Vagina (tissue), 2 donors: ENCODE results near the gene KRTAP25-1.

ENCODE experiments used
- POLR2A ChIP-seq, 2 donors: fragments of 450-650 bp; IDR thresholded peaks; one replicate each; pipeline ENCODE4 v1.6.1; 2017; ENCODE audit warnings: antibody characterized with exemption in 2 of 2, mild to moderate bottlenecking in 2 of 2, moderate library complexity in 2 of 2
- TF ChIP-seq, protein P1 (sequence below), 3 experiments: fragments of 450-650 bp in 2 of 3; fragments of 200-600 bp in 1 of 3; sonication (generic) in 1 of 3; IDR thresholded peaks; one replicate each; pipeline ENCODE4 v1.5.1; 2017 to 2019; ENCODE audit warnings: antibody characterized with exemption in 3 of 3, mild to moderate bottlenecking in 2 of 3, moderate library complexity in 2 of 3

GRCh38 chr21:30271611-30272010 is 17.7 kb downstream of the KRTAP25-1 start:
- TF ChIP-seq, protein P1, sequence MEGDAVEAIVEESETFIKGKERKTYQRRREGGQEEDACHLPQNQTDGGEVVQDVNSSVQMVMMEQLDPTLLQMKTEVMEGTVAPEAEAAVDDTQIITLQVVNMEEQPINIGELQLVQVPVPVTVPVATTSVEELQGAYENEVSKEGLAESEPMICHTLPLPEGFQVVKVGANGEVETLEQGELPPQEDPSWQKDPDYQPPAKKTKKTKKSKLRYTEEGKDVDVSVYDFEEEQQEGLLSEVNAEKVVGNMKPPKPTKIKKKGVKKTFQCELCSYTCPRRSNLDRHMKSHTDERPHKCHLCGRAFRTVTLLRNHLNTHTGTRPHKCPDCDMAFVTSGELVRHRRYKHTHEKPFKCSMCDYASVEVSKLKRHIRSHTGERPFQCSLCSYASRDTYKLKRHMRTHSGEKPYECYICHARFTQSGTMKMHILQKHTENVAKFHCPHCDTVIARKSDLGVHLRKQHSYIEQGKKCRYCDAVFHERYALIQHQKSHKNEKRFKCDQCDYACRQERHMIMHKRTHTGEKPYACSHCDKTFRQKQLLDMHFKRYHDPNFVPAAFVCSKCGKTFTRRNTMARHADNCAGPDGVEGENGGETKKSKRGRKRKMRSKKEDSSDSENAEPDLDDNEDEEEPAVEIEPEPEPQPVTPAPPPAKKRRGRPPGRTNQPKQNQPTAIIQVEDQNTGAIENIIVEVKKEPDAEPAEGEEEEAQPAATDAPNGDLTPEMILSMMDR (IDR thresholded peaks at IDR 0.05) = no peak
- no peak for TF ChIP-seq POLR2A (IDR thresholded peaks at IDR 0.05)
